Measurements from ENCODE around the gene VPS37B. TPM values are rescaled to one million over a fixed set of nuclear protein-coding genes. Genes with fewer than 3 reads are reported as not detected.

The VPS37B gene
- total RNA-seq, 2 experiments from 2014 or later, result 17.8 to 18.4 TPM

GRCh38 chr12:122855071-122855829 lies 40.7 kb downstream of the VPS37B start:
- Mint-ChIP-seq H3K4me3 (no peak overlapping the region), H3K27me3 (no peaks in the 10 kb centered on the region), H3K9me3 (no peaks in the 10 kb centered on the region), H3K4me1 (ENCODE audit: low read depth) (no peaks in the 10 kb centered on the region), H3K36me3 (ENCODE audit: low read depth) (peaks cover 1% of the 10 kb centered on the region), H3K27ac (no peak overlapping the region)
- DNase-seq (no peak), ATAC-seq (no peak)
- intact Hi-C loops (cut with micrococcal nuclease), result no loop called here
- CTCF ChIA-PET, result interaction anchor here (1.1 to 1.7 kb wide), 3 partner anchors 61 to 101 kb away, joined by 4 to 5 read pairs (median 4); no protein-coding TSS in a partner anchor
- TF ChIP-seq CTCF (IDR thresholded peaks at IDR 0.05), result no peak
- POLR2A ChIA-PET, result interaction anchor here (0.9 kb wide), 1 partner anchor 111 kb away, joined by 4 read pairs; the partner anchor contains the start of gene ABCB9

- peaks cover 1% of the 10 kb centered on the region for H3K36me3 Mint-ChIP-seq (ENCODE audit: low read depth)
- intact Hi-C loops (cut with micrococcal nuclease), result no loop called here
- H3K9me3 Mint-ChIP-seq, result no peaks in the 10 kb centered on the region
- no peak overlapping the region for H3K27ac Mint-ChIP-seq
- DNase-seq, result no peak
- ChIA-PET POLR2A (no interaction called here), CTCF (no interaction called here)
- TF ChIP-seq CTCF (IDR thresholded peaks at IDR 0.05), result no peak
- no peaks in the 10 kb centered on the region for H3K4me1 Mint-ChIP-seq (ENCODE audit: low read depth)
- ATAC-seq, result no peak
- no peaks in the 10 kb centered on the region for H3K27me3 Mint-ChIP-seq
- H3K4me3 Mint-ChIP-seq, result no peak overlapping the region
Measured at GRCh38 chr12:122854554-122854953, 41.4 kb downstream of the VPS37B start.

GRCh38 chr12:122853582-122854245 lies 42.2 kb downstream of the VPS37B start:
- no peak for TF ChIP-seq CTCF (IDR thresholded peaks at IDR 0.05)
- no peaks in the 10 kb centered on the region for H3K4me1 Mint-ChIP-seq (ENCODE audit: low read depth)
- H3K9me3 Mint-ChIP-seq, result no peaks in the 10 kb centered on the region
- ChIA-PET CTCF (interaction anchor here (1.0 kb wide), 1 partner anchor 60 kb away, joined by 6 read pairs; no protein-coding TSS in a partner anchor), POLR2A (interaction anchor here (1.1 kb wide), 1 partner anchor 28 kb away, joined by 3 read pairs; no protein-coding TSS in a partner anchor)
- intact Hi-C loops (cut with micrococcal nuclease), result no loop called here
- peaks cover 1% of the 10 kb centered on the region for H3K36me3 Mint-ChIP-seq (ENCODE audit: low read depth)
- H3K27ac Mint-ChIP-seq, result no peak overlapping the region
- H3K4me3 Mint-ChIP-seq, result no peak overlapping the region
- DNase-seq (no peak), ATAC-seq (no peak)
- no peaks in the 10 kb centered on the region for H3K27me3 Mint-ChIP-seq

GRCh38 chr12:122852336-122853275 lies 43.3 kb downstream of the VPS37B start:
- POLR2A ChIA-PET, result no interaction called here
- DNase-seq (no peak), ATAC-seq (no peak)
- no peak for TF ChIP-seq CTCF (IDR thresholded peaks at IDR 0.05)
- Mint-ChIP-seq H3K27ac (no peak overlapping the region), H3K4me1 (ENCODE audit: low read depth) (no peaks in the 10 kb centered on the region), H3K9me3 (no peaks in the 10 kb centered on the region), H3K27me3 (no peaks in the 10 kb centered on the region), H3K36me3 (ENCODE audit: low read depth) (peaks cover 1% of the 10 kb centered on the region), H3K4me3 (no peak overlapping the region)
- intact Hi-C loops (cut with micrococcal nuclease), result no loop called here
- CTCF ChIA-PET, result interaction anchor here (0.8 to 1.3 kb wide), 2 partner anchors 8 to 128 kb away, joined by 3 to 7 read pairs; partner anchors contain the start of gene ARL6IP4

All from activated CD8-positive, alpha-beta T cell treated with anti-CD3 and anti-CD28 coated beads for 36 hours (primary cell).